HTERT RPE-1 (cell line): ENCODE data around the gene SLC25A19.
"Not testable (repeated sequence)": the region's sequence is repeated elsewhere in the genome, so short reads cannot be mapped to it uniquely, and the experiment has no call there.

Experiments
- in situ Hi-C: fragments of 300-500 bp; cut with MboI; formaldehyde crosslinking; loops from 4 replicates; pipeline ENCODE4 v1.14.3; 2020; ENCODE audit warnings: low sequenced_read_pairs

SLC25A19 gene

GRCh38 chr17:75267411-75268232 lies 21.6 kb downstream of the SLC25A19 start:
- in situ Hi-C loops, result no loop called here

GRCh38 chr17:75267153-75267410 lies 22.2 kb downstream of the SLC25A19 start:
- in situ Hi-C loops, result no loop called here

- in situ Hi-C loops, result no loop called here
These were observed 22.7 kb downstream of the SLC25A19 start for GRCh38 chr17:75266316-75267152.

GRCh38 chr17:75265614-75266315 lies 23.5 kb downstream of the SLC25A19 start:
- in situ Hi-C loops, result no loop called here

- in situ Hi-C loops, result no loop called here
These were observed 26.2 kb downstream of the SLC25A19 start for GRCh38 chr17:75263055-75263454.

- in situ Hi-C loops, result no loop called here
These were observed 27.1 kb downstream of the SLC25A19 start for GRCh38 chr17:75262112-75262606.

- in situ Hi-C loops, result no loop called here
These were observed 27.7 kb downstream of the SLC25A19 start, which contains the start of the genes GGA3 and MRPS7 for GRCh38 chr17:75261336-75262111. Gene GGA3 (minus strand): TSS chr17:75261606. CDS start chr17:75261587, 19 bp downstream. Gene MRPS7 (plus strand): TSS chr17:75261879. CDS start chr17:75261901, 22 bp downstream.

GRCh38 chr17:75260641-75261335 lies 28.4 kb downstream of the SLC25A19 start:
- in situ Hi-C loops, result no loop called here

GRCh38 chr17:75257228-75257627 lies 32.0 kb downstream of the SLC25A19 start:
- in situ Hi-C loops, result not testable (repeated sequence)

- in situ Hi-C loops, result not testable (repeated sequence)
These were observed 33.1 kb downstream of the SLC25A19 start for GRCh38 chr17:75255954-75256698.

- in situ Hi-C loops, result no loop called here
These were observed 37.0 kb downstream of the SLC25A19 start for GRCh38 chr17:75252039-75252816.

- in situ Hi-C loops, result no loop called here
These were observed 39.2 kb downstream of the SLC25A19 start for GRCh38 chr17:75250009-75250471.

GRCh38 chr17:75249564-75249963 lies 39.7 kb downstream of the SLC25A19 start:
- in situ Hi-C loops, result no loop called here

GRCh38 chr17:75246404-75246803 lies 42.8 kb downstream of the SLC25A19 start:
- in situ Hi-C loops, result no loop called here

GRCh38 chr17:75245011-75245410 lies 44.2 kb downstream of the SLC25A19 start:
- in situ Hi-C loops, result no loop called here

GRCh38 chr17:75244133-75244866 lies 44.9 kb downstream of the SLC25A19 start:
- in situ Hi-C loops, result no loop called here

- in situ Hi-C loops, result no loop called here
These were observed 46.7 kb downstream of the SLC25A19 start for GRCh38 chr17:75242461-75243042.
